ENCODE results near the gene EYS. TPM values are rescaled to one million over a fixed set of nuclear protein-coding genes. Genes with fewer than 3 reads are reported as not detected.

EYS gene
- total and polyA plus RNA-seq, 2 experiments from 2014 or later, result 0.04 TPM; not detected in 1

DNA sequence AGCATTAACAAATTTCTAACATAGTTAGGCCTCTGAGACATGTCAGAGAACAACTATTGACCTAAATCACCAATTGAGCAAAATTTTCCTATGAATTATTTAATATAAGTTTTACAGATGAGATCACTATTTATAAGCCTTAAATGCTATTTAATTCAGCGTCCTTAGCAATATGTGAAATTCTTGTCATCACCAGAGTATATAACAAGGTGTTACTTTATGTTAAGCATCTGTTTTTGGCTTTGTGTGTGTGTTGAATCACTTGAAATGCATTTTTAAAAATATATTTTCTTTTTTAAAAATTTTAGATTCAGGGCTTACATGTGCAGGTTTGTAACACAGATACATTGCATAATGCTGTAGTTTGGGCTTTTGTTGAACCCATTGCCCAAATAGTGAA lies 794.1 kb downstream of the EYS start:
- no peak overlapping the region for H3K4me2 ChIP-seq (ENCODE audit: unreplicated experiment)
- no peaks in the 10 kb centered on the region for H3F3A ChIP-seq (ENCODE audit: insufficient read depth)
- H3K36me3 ChIP-seq (ENCODE audit: low read depth), result no peaks in the 10 kb centered on the region
- no peaks in the 10 kb centered on the region for H3K27me3 ChIP-seq (replicated peaks; ENCODE audit: insufficient read depth)
- no peaks in the 10 kb centered on the region for H3K9me2 ChIP-seq (ENCODE audit: insufficient read depth)
- H3K9ac ChIP-seq, result no peak overlapping the region
- in situ Hi-C loops (cut with MboI), result no loop called here
- no peak overlapping the region for H2AFZ ChIP-seq
- 15 to 17% methylated on average over 1 of the region's 1 CpG for WGBS, 2 experiments (ENCODE audit: low coverage in 1 of 2, low lambda C conversion rate in 2 of 2, missing lambda C conversion rate in 2 of 2)
- no peaks in the 10 kb centered on the region for H4K20me1 ChIP-seq (ENCODE audit: insufficient read depth)
- TF ChIP-seq EZH2phosphoT487 (IDR thresholded peaks at IDR 0.05; ENCODE audit: insufficient read depth, low read depth) (no peak), EZH2 (IDR thresholded peaks at IDR 0.05; ENCODE audit: insufficient read depth, poor library complexity, severe bottlenecking) (no peak)
- H3K79me2 ChIP-seq (ENCODE audit: insufficient read depth), result no peaks in the 10 kb centered on the region
- DNase-seq, result no peak
- no peaks in the 10 kb centered on the region for H3K4me1 ChIP-seq (ENCODE audit: insufficient read depth)
- no peaks in the 10 kb centered on the region for H3K9me3 ChIP-seq (ENCODE audit: low read depth)
- no peak overlapping the region for H3K4me3 ChIP-seq
- no peak overlapping the region for H3K27ac ChIP-seq

DNA sequence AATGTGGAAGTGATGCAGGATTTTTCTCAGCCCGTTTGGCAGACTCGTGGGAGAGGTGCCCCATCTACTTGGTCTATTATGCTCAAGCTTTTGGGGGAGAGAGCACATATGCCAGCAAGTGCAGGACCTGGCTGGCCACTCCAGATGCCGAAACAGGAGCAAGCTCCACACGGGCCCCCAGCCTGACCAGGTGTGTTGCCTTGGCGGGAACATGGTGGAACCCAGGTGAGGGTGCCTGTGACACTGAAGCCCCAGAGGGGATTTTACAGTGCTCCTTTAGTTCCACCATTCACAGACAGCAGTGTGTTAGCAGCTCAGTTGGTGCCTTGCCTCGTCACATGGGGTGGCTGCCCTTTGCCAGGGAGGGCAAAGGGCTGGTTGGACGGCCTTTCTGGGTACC lies 798.9 kb downstream of the EYS start:
- no peak overlapping the region for H3K9ac ChIP-seq
- H3K79me2 ChIP-seq (ENCODE audit: insufficient read depth), result no peaks in the 10 kb centered on the region
- TF ChIP-seq EZH2 (IDR thresholded peaks at IDR 0.05; ENCODE audit: insufficient read depth, poor library complexity, severe bottlenecking) (no peak), EZH2phosphoT487 (IDR thresholded peaks at IDR 0.05; ENCODE audit: insufficient read depth, low read depth) (no peak)
- no peaks in the 10 kb centered on the region for H3K9me2 ChIP-seq (ENCODE audit: insufficient read depth)
- H3K4me3 ChIP-seq, result no peak overlapping the region
- no peak overlapping the region for H2AFZ ChIP-seq
- no peaks in the 10 kb centered on the region for H3K36me3 ChIP-seq (ENCODE audit: low read depth)
- H3K27me3 ChIP-seq (replicated peaks; ENCODE audit: insufficient read depth), result no peaks in the 10 kb centered on the region
- no peak overlapping the region for H3K4me2 ChIP-seq (ENCODE audit: unreplicated experiment)
- H3K9me3 ChIP-seq (ENCODE audit: low read depth), result no peaks in the 10 kb centered on the region
- no peak for DNase-seq
- H3K27ac ChIP-seq, result no peak overlapping the region
- 23% methylated on average over 7 of the region's 7 CpGs for WGBS, 2 experiments (ENCODE audit: low coverage in 1 of 2, low lambda C conversion rate in 2 of 2, missing lambda C conversion rate in 2 of 2)
- no peaks in the 10 kb centered on the region for H4K20me1 ChIP-seq (ENCODE audit: insufficient read depth)
- no peaks in the 10 kb centered on the region for H3K4me1 ChIP-seq (ENCODE audit: insufficient read depth)
- in situ Hi-C loops (cut with MboI), result no loop called here
- no peaks in the 10 kb centered on the region for H3F3A ChIP-seq (ENCODE audit: insufficient read depth)

DNA sequence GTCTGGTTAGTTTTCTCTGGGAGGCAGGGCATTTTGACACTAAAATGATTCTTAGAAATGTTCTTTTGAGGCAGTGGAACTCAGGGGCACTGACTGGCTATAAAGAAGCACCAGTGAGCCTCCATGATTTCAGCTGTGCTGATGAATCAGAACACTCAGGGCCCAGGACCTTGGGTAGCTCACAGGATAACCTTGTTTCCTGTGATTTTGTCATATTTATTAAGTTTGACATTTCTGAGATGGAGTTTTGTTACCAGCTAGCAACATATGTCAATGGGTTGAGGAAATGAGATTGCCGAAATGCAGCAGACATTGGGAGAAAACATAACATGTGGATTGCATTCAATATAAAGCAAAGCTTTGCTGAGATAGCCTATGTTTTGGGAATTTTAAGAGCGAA lies 802.4 kb downstream of the EYS start:
- no peak for DNase-seq
- no peaks in the 10 kb centered on the region for H3K36me3 ChIP-seq (ENCODE audit: low read depth)
- H3K9me3 ChIP-seq (ENCODE audit: low read depth), result no peaks in the 10 kb centered on the region
- TF ChIP-seq EZH2 (IDR thresholded peaks at IDR 0.05; ENCODE audit: insufficient read depth, poor library complexity, severe bottlenecking) (no peak), EZH2phosphoT487 (IDR thresholded peaks at IDR 0.05; ENCODE audit: insufficient read depth, low read depth) (no peak)
- no peaks in the 10 kb centered on the region for H3K27me3 ChIP-seq (replicated peaks; ENCODE audit: insufficient read depth)
- H4K20me1 ChIP-seq (ENCODE audit: insufficient read depth), result no peaks in the 10 kb centered on the region
- H3K27ac ChIP-seq, result no peak overlapping the region
- no peak overlapping the region for H3K9ac ChIP-seq
- no peaks in the 10 kb centered on the region for H3K79me2 ChIP-seq (ENCODE audit: insufficient read depth)
- H2AFZ ChIP-seq, result no peak overlapping the region
- H3K4me2 ChIP-seq (ENCODE audit: unreplicated experiment), result no peak overlapping the region
- H3F3A ChIP-seq (ENCODE audit: insufficient read depth), result no peaks in the 10 kb centered on the region
- H3K9me2 ChIP-seq (ENCODE audit: insufficient read depth), result no peaks in the 10 kb centered on the region
- in situ Hi-C loops (cut with MboI), result no loop called here
- WGBS, 2 experiments (ENCODE audit: low coverage in 1 of 2, low lambda C conversion rate in 2 of 2, missing lambda C conversion rate in 2 of 2), result 29 to 37% methylated on average over 2 of the region's 2 CpGs
- H3K4me3 ChIP-seq, result no peak overlapping the region
- no peaks in the 10 kb centered on the region for H3K4me1 ChIP-seq (ENCODE audit: insufficient read depth)

DNA sequence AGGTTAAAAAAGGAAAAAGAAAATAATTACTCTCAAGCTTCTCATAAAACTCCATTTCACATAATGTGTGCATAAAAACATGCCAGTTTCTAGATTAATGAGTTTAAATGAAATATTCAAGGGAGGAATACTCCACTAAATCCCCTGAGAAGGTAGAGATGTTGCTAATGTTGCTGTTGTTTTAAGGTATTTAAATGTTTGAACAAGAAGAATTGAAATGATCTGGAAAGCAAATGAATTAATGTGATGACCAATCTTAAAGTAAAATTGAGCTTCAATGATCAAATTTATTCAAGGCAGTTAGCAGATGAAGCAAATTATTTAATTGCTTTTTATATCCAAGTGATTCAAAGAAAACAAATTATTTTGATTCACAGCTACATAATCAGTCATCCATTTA lies 804.4 kb downstream of the EYS start:
- H3K36me3 ChIP-seq (ENCODE audit: low read depth), result no peaks in the 10 kb centered on the region
- in situ Hi-C loops (cut with MboI), result no loop called here
- TF ChIP-seq EZH2phosphoT487 (IDR thresholded peaks at IDR 0.05; ENCODE audit: insufficient read depth, low read depth), result no peak
- no peak for TF ChIP-seq EZH2 (IDR thresholded peaks at IDR 0.05; ENCODE audit: insufficient read depth, poor library complexity, severe bottlenecking)
- H3F3A ChIP-seq (ENCODE audit: insufficient read depth), result no peaks in the 10 kb centered on the region
- no peaks in the 10 kb centered on the region for H4K20me1 ChIP-seq (ENCODE audit: insufficient read depth)
- H3K9me3 ChIP-seq (ENCODE audit: low read depth), result no peaks in the 10 kb centered on the region
- H3K9ac ChIP-seq, result no peak overlapping the region
- H3K79me2 ChIP-seq (ENCODE audit: insufficient read depth), result no peaks in the 10 kb centered on the region
- no peaks in the 10 kb centered on the region for H3K27me3 ChIP-seq (replicated peaks; ENCODE audit: insufficient read depth)
- no peak overlapping the region for H2AFZ ChIP-seq
- DNase-seq, result no peak
- H3K27ac ChIP-seq, result no peak overlapping the region
- no peaks in the 10 kb centered on the region for H3K4me1 ChIP-seq (ENCODE audit: insufficient read depth)
- no peak overlapping the region for H3K4me3 ChIP-seq
- no peak overlapping the region for H3K4me2 ChIP-seq (ENCODE audit: unreplicated experiment)
- no peaks in the 10 kb centered on the region for H3K9me2 ChIP-seq (ENCODE audit: insufficient read depth)

DNA sequence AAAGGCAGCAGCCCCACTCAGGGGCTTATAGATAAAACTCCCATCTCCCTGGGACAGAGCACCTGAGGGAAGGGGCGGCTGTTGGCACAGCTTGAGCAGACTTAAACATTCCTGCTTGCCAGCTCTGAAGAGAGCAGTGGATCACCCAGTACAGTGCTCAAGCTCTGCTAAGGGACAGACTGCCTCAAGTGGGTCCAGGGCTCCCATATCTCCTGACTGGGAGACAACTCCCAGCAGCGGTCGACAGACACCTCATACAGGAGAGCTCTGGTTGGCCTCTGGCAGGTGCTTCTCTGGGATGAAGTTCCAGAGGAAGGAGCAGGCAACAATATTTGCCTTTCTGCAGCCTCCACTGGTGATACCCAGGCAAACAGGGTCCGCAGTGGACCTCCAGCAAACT lies 810.1 kb downstream of the EYS start:
- Histone ChIP-seq H3K79me2 (ENCODE audit: insufficient read depth) (no peaks in the 10 kb centered on the region), H3K27me3 (replicated peaks; ENCODE audit: insufficient read depth) (no peaks in the 10 kb centered on the region), H4K20me1 (ENCODE audit: insufficient read depth) (no peaks in the 10 kb centered on the region), H3K9ac (no peak overlapping the region), H3K9me2 (ENCODE audit: insufficient read depth) (no peaks in the 10 kb centered on the region), H3K9me3 (ENCODE audit: low read depth) (no peaks in the 10 kb centered on the region), H3F3A (ENCODE audit: insufficient read depth) (no peaks in the 10 kb centered on the region), H3K36me3 (ENCODE audit: low read depth) (no peaks in the 10 kb centered on the region), H3K4me3 (no peak overlapping the region), H3K4me1 (ENCODE audit: insufficient read depth) (no peaks in the 10 kb centered on the region), H3K27ac (no peak overlapping the region), H2AFZ (no peak overlapping the region), H3K4me2 (ENCODE audit: unreplicated experiment) (no peak overlapping the region)
- no peak for DNase-seq
- in situ Hi-C loops (cut with MboI), result no loop called here
- 49 to 59% methylated on average over 4 of the region's 4 CpGs for WGBS, 2 experiments (ENCODE audit: low coverage in 1 of 2, low lambda C conversion rate in 2 of 2, missing lambda C conversion rate in 2 of 2)
- TF ChIP-seq EZH2 (IDR thresholded peaks at IDR 0.05; ENCODE audit: insufficient read depth, poor library complexity, severe bottlenecking) (no peak), EZH2phosphoT487 (IDR thresholded peaks at IDR 0.05; ENCODE audit: insufficient read depth, low read depth) (no peak)

Data from GM23248 (cell line).